T-helper 1 cell treated with Interleukin-12 subunit alpha and Interleukin-12 subunit beta and Interleukin-4 antibody, amounts not matched to agents 30 μg/mL and 1 μg/mL, for 36 hours (primary cell): Measurements from ENCODE around the gene FBLL1.
"Not testable (repeated sequence)": the region's sequence is repeated elsewhere in the genome, so short reads cannot be mapped to it uniquely, and the experiment has no call there.

Experiments
- H3K27ac Mint-ChIP-seq: one replicate; pipeline ENCODE4 v1.8.0; 2021; ENCODE audit warnings: mild to moderate bottlenecking, mixed read lengths
- H3K27me3 Mint-ChIP-seq: one replicate; pipeline ENCODE4 v1.8.0; 2021; ENCODE audit warnings: low read depth, mixed read lengths
- H3K36me3 Mint-ChIP-seq: one replicate; pipeline ENCODE4 v1.8.0; 2021; ENCODE audit warnings: low read depth, mixed read lengths
- H3K4me1 Mint-ChIP-seq: one replicate; pipeline ENCODE4 v1.8.0; 2021; ENCODE audit warnings: low read depth, mixed read lengths
- H3K4me3 Mint-ChIP-seq: one replicate; pipeline ENCODE4 v1.8.0; 2021; ENCODE audit warnings: mild to moderate bottlenecking, moderate library complexity, mixed read lengths
- H3K9me3 Mint-ChIP-seq: one replicate; pipeline ENCODE4 v1.8.0; 2021; ENCODE audit warnings: mixed read lengths

FBLL1 gene

DNA sequence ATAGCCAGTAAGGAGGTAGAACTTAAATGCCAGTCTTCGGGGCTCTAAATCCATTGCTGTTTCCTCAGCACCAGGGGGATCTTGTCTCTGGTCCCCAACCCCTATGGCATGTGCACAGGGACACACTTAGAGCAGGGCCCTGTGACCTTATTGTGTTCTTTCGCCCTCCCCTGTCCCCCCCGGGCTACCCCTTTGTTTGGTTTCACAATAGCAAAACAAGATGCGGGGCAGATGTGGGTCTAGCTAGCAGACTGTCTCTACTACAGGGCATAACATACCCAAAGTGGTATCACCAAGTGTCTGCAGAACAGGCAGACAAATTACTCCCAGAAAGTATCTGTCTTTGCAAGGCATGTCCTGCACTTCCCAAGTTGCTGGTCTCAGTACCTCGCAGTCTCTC is 2.1 kb downstream of the FBLL1 start:
- Mint-ChIP-seq H3K36me3 (peaks cover 2% of the 10 kb centered on the region), H3K4me3 (no peak overlapping the region), H3K9me3 (no peaks in the 10 kb centered on the region), H3K27me3 (peaks cover 38% of the 10 kb centered on the region), H3K4me1 (peaks cover 4% of the 10 kb centered on the region), H3K27ac (no peak overlapping the region)

DNA sequence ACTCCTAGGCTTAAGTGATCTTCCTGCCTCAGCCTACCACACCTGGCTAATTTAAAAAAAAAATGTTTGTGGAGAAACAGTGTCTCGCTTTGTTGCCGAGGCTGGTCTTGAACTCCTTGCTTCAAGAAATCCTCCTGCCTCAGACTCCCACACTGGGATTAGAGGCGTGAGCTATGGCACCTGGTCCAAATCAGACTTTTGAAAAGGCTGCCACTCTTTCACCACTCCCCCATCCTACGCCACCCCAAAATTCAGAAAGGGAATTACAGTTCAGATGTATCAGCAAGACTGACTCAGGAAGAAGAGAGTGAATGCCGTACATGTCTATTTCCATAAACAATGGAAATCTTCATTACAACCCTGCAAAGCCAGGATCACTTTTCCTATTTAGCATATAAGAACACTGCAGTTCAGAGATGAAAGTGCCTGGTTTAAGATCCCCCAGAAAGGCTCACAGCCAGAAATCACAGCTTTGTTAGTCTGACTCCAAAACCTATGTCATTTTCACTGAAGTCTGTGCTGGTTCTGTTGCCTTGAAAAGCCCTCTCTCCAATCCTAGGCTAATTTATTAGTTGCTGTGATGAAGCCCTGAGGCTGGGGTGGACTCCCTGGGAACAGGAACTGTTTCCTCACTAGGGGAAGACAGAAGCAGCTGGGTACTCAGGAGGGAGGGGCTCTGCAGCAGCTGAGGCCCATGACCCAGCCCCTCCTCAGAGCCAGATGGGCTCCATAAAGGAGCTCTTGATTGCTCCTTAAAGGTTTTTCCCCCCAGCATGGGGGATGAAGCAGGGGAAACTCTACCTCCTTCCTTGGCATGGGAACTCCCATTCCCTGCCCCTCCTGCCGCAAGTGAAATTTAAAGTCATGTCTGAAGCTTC is 3.1 kb downstream of the FBLL1 start:
- Mint-ChIP-seq H3K4me3 (no peak overlapping the region), H3K27ac (no peak overlapping the region), H3K36me3 (peaks cover 2% of the 10 kb centered on the region), H3K9me3 (no peaks in the 10 kb centered on the region), H3K4me1 (peaks cover 4% of the 10 kb centered on the region), H3K27me3 (peaks cover 38% of the 10 kb centered on the region)

DNA sequence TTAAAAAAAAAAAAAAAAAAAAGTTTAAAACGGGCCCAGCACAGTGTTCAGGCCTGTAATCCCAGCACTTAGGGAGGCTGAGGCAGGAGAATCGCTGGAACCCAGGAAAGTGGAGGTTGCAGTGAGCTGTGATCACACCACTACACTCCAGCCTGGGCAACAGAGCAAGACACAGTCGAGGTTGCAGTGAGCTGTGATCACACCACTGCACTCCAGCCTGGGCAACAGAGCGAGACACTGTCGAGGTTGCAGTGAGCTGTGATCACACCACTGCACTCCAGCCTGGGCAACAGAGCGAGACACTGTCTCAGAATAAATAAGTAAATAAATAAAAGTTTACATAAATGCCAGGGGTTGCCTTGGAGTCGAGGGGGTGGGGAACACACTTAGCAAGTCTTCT is 5.2 kb downstream of the FBLL1 start:
- not testable (repeated sequence) for H3K9me3 Mint-ChIP-seq, H3K4me3 Mint-ChIP-seq, H3K36me3 Mint-ChIP-seq, H3K4me1 Mint-ChIP-seq, H3K27ac Mint-ChIP-seq
- peaks cover 24% of the 10 kb centered on the region for H3K27me3 Mint-ChIP-seq

GRCh38 chr5:168537176-168537575 is 8.1 kb downstream of the FBLL1 start:
- H3K4me1 Mint-ChIP-seq: no peaks in the 10 kb centered on the region
- no peak overlapping the region for H3K27ac Mint-ChIP-seq
- H3K36me3 Mint-ChIP-seq: no peaks in the 10 kb centered on the region
- H3K9me3 Mint-ChIP-seq: no peaks in the 10 kb centered on the region
- no peak overlapping the region for H3K4me3 Mint-ChIP-seq
- peaks cover under 1% of the 10 kb centered on the region for H3K27me3 Mint-ChIP-seq

- Mint-ChIP-seq H3K9me3 (no peaks in the 10 kb centered on the region), H3K27me3 (no peaks in the 10 kb centered on the region), H3K27ac (no peak overlapping the region), H3K4me1 (no peaks in the 10 kb centered on the region), H3K4me3 (no peak overlapping the region), H3K36me3 (peaks cover 36% of the 10 kb centered on the region)
Measured at GRCh38 chr5:168549554-168549953, 20.4 kb downstream of the FBLL1 start.

DNA sequence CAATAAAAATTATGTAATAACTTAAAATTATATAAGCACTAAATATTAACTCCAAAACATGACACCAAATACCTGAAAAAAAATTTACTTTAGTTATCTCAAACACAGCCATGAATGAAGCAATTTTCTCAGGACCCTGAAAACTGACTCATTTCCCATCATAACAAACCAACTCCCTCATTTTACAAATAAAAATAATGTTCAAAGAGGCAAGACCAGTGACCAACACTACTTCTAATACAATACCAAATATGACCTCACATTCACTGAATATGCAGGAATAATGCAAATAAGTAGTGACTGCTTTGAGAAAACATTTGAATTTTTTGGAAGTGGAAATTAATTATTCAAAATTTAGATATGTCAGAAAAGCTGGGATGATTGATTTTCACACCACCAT is 21.6 kb downstream of the FBLL1 start:
- H3K4me1 Mint-ChIP-seq: no peaks in the 10 kb centered on the region
- no peaks in the 10 kb centered on the region for H3K9me3 Mint-ChIP-seq
- H3K27me3 Mint-ChIP-seq: no peaks in the 10 kb centered on the region
- H3K36me3 Mint-ChIP-seq: peaks cover 41% of the 10 kb centered on the region
- H3K4me3 Mint-ChIP-seq: no peak overlapping the region
- no peak overlapping the region for H3K27ac Mint-ChIP-seq

GRCh38 chr5:168552146-168552545 is 23.0 kb downstream of the FBLL1 start:
- Mint-ChIP-seq H3K27ac (no peak overlapping the region), H3K9me3 (no peaks in the 10 kb centered on the region), H3K4me3 (no peak overlapping the region), H3K4me1 (no peaks in the 10 kb centered on the region), H3K36me3 (peaks cover 52% of the 10 kb centered on the region), H3K27me3 (no peaks in the 10 kb centered on the region)

DNA sequence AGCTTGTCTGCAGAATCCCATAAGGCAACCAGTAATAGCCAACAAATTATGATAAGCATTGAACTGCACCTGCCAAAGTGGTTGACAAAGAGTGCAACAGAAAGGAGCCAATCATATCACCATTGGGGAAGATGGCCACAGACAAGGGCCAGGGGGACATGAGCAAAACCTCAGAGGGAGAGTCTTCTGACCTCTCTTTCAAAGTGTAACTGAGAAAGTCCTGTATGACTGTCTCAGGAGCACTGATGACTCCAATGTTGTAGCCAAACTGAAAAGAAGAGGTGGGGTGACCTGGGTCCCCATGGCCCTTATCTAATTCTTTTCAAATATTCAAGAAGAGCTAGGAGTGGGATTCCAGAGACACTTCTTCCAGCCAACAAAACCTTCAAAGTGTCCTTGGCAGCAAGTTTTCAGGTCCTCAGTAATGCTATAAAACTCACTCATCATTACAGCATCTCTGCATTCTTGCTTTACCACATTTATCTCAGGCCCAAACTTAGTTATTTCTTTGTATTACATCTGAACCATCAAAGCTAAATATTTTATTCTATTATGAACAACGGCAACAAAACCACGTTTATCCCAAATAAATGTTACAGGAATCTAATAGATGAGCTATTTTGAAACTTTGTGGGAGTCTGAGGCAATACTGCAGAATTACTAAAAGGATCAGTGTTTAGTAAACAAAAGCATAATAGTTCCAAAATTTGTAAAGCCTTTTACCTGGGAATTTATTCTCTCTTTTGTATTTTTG is 24.4 kb downstream of the FBLL1 start:
- Mint-ChIP-seq H3K9me3 (no peaks in the 10 kb centered on the region), H3K4me3 (no peak overlapping the region), H3K27ac (no peak overlapping the region), H3K27me3 (no peaks in the 10 kb centered on the region), H3K36me3 (peaks cover 54% of the 10 kb centered on the region), H3K4me1 (no peaks in the 10 kb centered on the region)

GRCh38 chr5:168557389-168557788 is 28.3 kb downstream of the FBLL1 start:
- H3K36me3 Mint-ChIP-seq: peaks cover 58% of the 10 kb centered on the region
- peaks cover 3% of the 10 kb centered on the region for H3K4me1 Mint-ChIP-seq
- H3K27ac Mint-ChIP-seq: no peak overlapping the region
- no peaks in the 10 kb centered on the region for H3K27me3 Mint-ChIP-seq
- H3K4me3 Mint-ChIP-seq: no peak overlapping the region
- H3K9me3 Mint-ChIP-seq: no peaks in the 10 kb centered on the region

DNA sequence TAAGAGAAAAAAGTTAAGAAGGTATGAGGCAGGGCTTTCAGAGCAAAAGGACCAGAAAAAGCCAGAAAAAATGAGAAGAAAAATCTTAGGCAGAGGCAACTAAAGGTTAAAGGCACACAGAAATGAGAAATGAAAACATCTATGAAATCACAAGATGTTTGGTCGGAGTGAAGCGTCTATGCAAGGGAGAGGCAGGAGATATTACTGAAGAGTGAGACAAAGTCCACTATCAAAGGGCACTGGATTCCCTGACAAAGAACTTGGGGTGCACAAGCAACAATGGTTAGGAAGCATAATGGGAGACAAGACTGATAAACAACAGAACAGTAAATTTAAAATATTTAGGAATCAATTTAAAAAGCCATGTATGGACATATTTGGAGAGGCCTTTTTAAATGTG is 33.2 kb downstream of the FBLL1 start:
- H3K4me3 Mint-ChIP-seq: no peak overlapping the region
- no peaks in the 10 kb centered on the region for H3K9me3 Mint-ChIP-seq
- peaks cover 22% of the 10 kb centered on the region for H3K36me3 Mint-ChIP-seq
- peaks cover 4% of the 10 kb centered on the region for H3K4me1 Mint-ChIP-seq
- H3K27ac Mint-ChIP-seq: no peak overlapping the region
- H3K27me3 Mint-ChIP-seq: no peaks in the 10 kb centered on the region

- no peak overlapping the region for H3K4me3 Mint-ChIP-seq
Measured at GRCh38 chr5:168563959-168564358, 34.9 kb downstream of the FBLL1 start.

DNA sequence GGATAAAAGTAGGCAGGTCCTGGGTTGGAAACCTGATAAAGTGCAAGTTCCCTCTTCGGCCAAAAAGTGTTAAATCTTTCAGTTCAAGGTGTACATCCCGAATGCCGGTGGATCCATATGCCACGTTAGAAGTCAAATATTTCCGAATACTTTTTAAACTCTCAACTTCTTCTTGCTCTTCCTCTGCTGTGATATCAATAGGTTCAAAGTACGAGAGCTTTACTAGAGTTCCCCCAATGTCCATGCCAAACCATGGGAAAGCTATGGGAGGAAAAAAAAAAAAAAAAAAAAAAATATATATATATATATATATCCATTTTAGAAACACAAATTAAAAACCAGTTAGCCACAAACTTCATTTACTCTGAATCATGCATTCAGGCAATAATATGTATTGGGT is 39.6 kb downstream of the FBLL1 start:
- H3K4me3 Mint-ChIP-seq: no peak overlapping the region
- no peak overlapping the region for H3K27ac Mint-ChIP-seq
- peaks cover 8% of the 10 kb centered on the region for H3K4me1 Mint-ChIP-seq
- no peaks in the 10 kb centered on the region for H3K9me3 Mint-ChIP-seq
- peaks cover 21% of the 10 kb centered on the region for H3K36me3 Mint-ChIP-seq
- H3K27me3 Mint-ChIP-seq: no peaks in the 10 kb centered on the region

More at GRCh38 chr5:168563959-168564358, 34.9 kb downstream of the FBLL1 start:
- Mint-ChIP-seq H3K9me3 (no peaks in the 10 kb centered on the region), H3K4me1 (peaks cover 7% of the 10 kb centered on the region), H3K36me3 (peaks cover 24% of the 10 kb centered on the region), H3K27ac (no peak overlapping the region), H3K27me3 (no peaks in the 10 kb centered on the region)

DNA sequence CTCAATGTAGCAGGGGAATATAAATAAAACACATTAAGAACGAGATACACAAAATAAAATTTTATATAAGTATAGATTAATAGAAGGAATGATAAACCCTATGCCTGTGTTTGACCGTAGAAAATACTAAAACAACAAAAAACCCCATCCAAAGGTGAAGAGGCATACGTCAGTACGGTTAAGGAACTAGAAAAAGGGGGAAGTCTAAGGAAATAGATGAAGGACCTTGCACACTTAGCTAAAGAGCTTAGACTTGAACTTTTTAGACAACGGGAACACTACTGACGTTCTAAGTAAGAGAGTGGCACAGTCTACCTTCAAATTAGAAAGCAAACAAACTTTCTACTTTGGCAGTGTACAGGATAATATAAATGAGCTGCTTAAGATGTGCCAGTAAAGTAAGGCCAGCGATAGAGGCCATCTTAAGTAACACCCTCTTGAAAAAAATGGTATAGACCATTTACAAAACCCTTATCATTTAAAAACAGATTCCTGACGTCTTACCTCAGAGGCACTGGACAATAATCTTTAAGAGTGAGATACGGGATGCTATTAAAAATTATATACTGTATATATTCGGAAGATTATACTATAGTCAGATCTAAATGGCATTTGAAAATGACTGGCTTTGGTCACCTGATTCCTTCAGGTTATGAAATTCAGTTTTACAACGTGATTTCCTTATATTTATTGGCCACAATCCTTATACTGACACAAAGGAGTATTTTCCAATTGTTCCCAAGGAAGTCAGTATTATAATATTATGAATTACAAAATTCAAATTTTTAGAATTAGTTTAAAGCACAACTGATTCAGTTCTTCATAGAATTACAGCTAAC is 41.6 kb downstream of the FBLL1 start:
- Mint-ChIP-seq H3K27me3 (no peaks in the 10 kb centered on the region), H3K4me3 (no peak overlapping the region), H3K36me3 (peaks cover 30% of the 10 kb centered on the region), H3K9me3 (peaks cover 5% of the 10 kb centered on the region), H3K27ac (no peak overlapping the region), H3K4me1 (peaks cover 14% of the 10 kb centered on the region)

GRCh38 chr5:168573663-168574062 is 44.6 kb downstream of the FBLL1 start:
- peaks cover 29% of the 10 kb centered on the region for H3K36me3 Mint-ChIP-seq
- not testable (repeated sequence) for H3K27me3 Mint-ChIP-seq, H3K27ac Mint-ChIP-seq, H3K9me3 Mint-ChIP-seq, H3K4me3 Mint-ChIP-seq
- peaks cover 32% of the 10 kb centered on the region for H3K4me1 Mint-ChIP-seq
